Astrocyte of the spinal cord (primary cell): Measurements from ENCODE around the gene PMEL.
"Not testable (repeated sequence)": the region's sequence is repeated elsewhere in the genome, so short reads cannot be mapped to it uniquely, and the experiment has no call there.

Source experiments
- DNase-seq: peaks from one replicate; pipeline ENCODE4 v3.0.0; 2011; ENCODE audit warnings: low read depth, low spot score
- H3K4me3 ChIP-seq: 2 replicates; pipeline ENCODE4 v1.5.1; 2011; ENCODE audit warnings: low read depth, mild to moderate bottlenecking, low read length, moderate library complexity
- CTCF ChIP-seq: IDR thresholded peaks from 2 replicates; pipeline ENCODE4 v1.5.1; 2012; ENCODE audit warnings: low read depth, mild to moderate bottlenecking, low read length, inconsistent platforms
- in situ Hi-C: cut with HindIII; loops from 2 replicates; pipeline ENCODE4 v1.10.0; 2017; ENCODE audit warnings: low sequenced_read_pairs

Gene PMEL

DNA sequence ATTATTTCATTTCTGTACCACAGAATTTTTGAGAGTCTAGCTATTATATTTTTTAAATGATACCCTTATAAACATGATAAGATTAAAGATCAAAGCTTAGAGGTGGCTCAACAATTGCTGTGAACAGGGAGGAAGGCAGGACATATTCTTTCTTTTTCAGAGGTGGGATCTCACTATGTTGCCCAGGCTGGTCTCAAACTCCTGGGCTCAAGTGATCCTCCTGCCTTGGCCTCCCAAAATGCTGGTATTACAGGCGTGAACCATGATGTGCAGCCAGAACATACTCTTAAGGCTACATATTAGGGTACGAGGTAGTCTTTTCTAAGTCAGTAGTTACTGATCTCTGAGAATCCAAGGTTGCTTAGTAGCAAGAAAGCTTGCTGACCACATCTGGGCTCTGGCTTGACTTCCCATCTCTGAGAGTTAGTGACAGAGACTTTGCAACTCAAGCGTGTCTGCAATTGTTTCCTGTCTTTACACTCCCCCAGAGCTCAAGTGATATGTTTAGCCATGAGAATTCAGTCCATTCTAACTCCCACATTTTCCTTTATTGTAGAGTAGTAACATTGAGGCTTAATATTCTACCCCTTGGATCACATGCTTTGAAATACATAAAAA, 16.6 kb upstream of the PMEL start:
- no peak for DNase-seq
- no peak for TF ChIP-seq CTCF
- H3K4me3 ChIP-seq = no peak overlapping the region
- in situ Hi-C loops = no loop called here

- H3K4me3 ChIP-seq, DNase-seq, in situ Hi-C loops: not testable (repeated sequence)
These were observed 16.0 kb upstream of the PMEL start for GRCh38 chr12:55981882-55982281.

- H3K4me3 ChIP-seq = no peak overlapping the region
- in situ Hi-C loops = no loop called here
- DNase-seq = no peak
- no peak for TF ChIP-seq CTCF
These were observed 13.2 kb upstream of the PMEL start for GRCh38 chr12:55979069-55979468.

DNA sequence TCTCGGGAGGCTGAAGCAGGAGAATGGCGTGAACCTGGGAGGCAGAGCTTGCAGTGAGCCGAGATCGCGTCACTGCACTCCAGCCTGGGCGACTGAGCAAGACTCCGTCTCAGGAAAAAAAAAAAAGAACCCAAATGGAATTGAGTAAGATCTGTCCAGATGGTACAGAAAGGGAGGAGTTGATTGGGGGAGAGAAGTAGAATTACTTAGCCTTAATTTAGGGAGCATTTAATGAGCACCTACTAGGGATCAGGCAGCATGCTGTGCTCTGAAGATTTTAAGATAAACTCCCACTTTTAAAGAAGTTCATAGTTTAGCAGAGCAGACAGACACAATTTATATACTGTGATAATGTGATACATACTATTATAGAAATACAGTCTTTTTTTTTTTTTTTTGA, 12.6 kb upstream of the PMEL start:
- no peak for TF ChIP-seq CTCF
- no peak for DNase-seq
- no peak overlapping the region for H3K4me3 ChIP-seq
- in situ Hi-C loops = no loop called here

- peak overlapping the region; percentile 99 for H3K4me3 ChIP-seq
- DNase-seq = peak; percentile 46
- in situ Hi-C loops = no loop called here
- no peak for TF ChIP-seq CTCF
These were observed 8.5 kb upstream of the PMEL start for GRCh38 chr12:55974308-55974730.

DNA sequence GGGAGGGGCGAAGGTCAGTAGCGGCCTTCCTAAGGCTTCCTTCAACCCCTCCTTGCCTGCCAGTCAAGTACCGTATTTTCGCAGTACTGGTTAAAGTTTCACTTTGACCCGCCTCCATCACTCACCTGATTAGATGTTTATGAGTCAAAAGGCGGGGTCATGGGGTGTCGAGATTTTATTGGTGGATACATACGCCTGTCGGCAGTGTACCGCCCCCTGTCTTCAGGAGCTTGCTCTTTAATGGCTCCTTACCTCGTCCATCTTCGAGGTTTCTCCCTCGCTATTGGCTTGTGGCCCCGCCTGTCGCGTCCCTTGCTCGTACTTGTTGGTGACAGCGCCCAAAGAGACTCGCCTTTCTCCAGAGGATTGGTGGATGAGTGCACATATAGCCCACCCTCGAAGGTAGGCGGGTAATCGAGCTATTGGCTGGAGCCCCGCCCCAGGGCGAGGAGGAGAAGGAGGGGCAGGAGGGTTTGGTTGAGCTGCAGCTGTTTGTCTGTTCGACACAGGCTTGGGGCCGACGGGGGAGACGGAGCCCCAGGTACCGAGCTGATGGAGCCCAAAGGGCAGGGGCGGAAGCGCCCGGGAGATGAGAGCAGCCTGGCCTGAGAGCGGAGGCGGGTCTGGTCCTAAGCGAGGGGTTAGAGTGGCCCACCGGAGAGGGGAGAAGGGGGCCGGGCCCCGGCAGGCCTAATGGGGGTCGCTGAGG, 7.9 kb upstream of the PMEL start, which contains the start of gene RAB5B:
Gene RAB5B, plus strand, starts transcription at position 480 of the 709 bp plus-strand sequence. CDS start 12,883 bp downstream, outside the sequence.
- in situ Hi-C loops = no loop called here
- DNase-seq = peak; percentile 100
- TF ChIP-seq CTCF = no peak
- peak within 1 kb of the TSS; percentile 99 for H3K4me3 ChIP-seq

- H3K4me3 ChIP-seq = peak overlapping the region; percentile 68
- in situ Hi-C loops = no loop called here
- no peak for DNase-seq
- no peak for TF ChIP-seq CTCF
These were observed 7.2 kb upstream of the PMEL start for GRCh38 chr12:55972911-55973598.
